AG10803 (cell line): ENCODE results near the gene ZNF428.
"Not testable (repeated sequence)": the region's sequence is repeated elsewhere in the genome, so short reads cannot be mapped to it uniquely, and the experiment has no call there.

Experiments used
- DNase-seq: peaks from one replicate; pipeline ENCODE4 v3.0.0; 2010; ENCODE audit warnings: low read depth
- H3K4me3 ChIP-seq: 2 replicates; pipeline ENCODE4 v1.5.1; 2011; ENCODE audit warnings: mild to moderate bottlenecking, low read length, control low read depth
- CTCF ChIP-seq: conservative IDR thresholded peaks from 2 replicates; pipeline ENCODE4 v1.5.1; 2011; ENCODE audit warnings: mild to moderate bottlenecking, low read length, control low read depth, inconsistent platforms

The ZNF428 gene

GRCh38 chr19:43660971-43661360 is 41.5 kb upstream of the ZNF428 start:
- H3K4me3 ChIP-seq, result no peak overlapping the region
- no peak for DNase-seq
- no peak for TF ChIP-seq CTCF

- TF ChIP-seq CTCF, result no peak
- no peak overlapping the region for H3K4me3 ChIP-seq
- DNase-seq, result no peak
These were observed 41.0 kb upstream of the ZNF428 start for GRCh38 chr19:43660301-43660970.

GRCh38 chr19:43658494-43658893 is 39.1 kb upstream of the ZNF428 start:
- H3K4me3 ChIP-seq, result no peak overlapping the region
- no peak for TF ChIP-seq CTCF
- no peak for DNase-seq

- no peak for DNase-seq
- no peak for TF ChIP-seq CTCF
- no peak overlapping the region for H3K4me3 ChIP-seq
These were observed 38.6 kb upstream of the ZNF428 start for GRCh38 chr19:43658001-43658400.

- H3K4me3 ChIP-seq, result no peak overlapping the region
- DNase-seq, result no peak
- TF ChIP-seq CTCF, result no peak
These were observed 37.0 kb upstream of the ZNF428 start for GRCh38 chr19:43656436-43656835.

DNA sequence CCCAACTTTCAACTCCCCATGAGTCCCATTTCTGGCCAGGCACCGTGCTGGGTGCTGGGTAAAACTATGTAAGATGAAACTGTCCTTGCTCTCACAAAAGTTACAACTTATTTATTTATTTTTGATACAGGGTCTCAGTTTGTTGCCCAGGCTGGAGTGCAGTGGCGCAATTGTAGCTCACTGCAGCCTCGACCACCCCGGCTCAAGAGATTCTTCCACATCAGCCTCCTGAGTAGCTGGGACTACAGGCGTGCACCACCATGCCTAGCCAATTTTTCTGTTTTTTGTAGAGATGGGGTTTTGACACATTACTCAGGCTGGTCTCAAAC is 33.1 kb upstream of the ZNF428 start:
- H3K4me3 ChIP-seq, result no peak overlapping the region
- DNase-seq, result no peak
- no peak for TF ChIP-seq CTCF

- no peak overlapping the region for H3K4me3 ChIP-seq
- peak; percentile 58 for DNase-seq
- peak; percentile 87 for TF ChIP-seq CTCF
These were observed 32.5 kb upstream of the ZNF428 start for GRCh38 chr19:43651758-43652545.

- not testable (repeated sequence) for H3K4me3 ChIP-seq, DNase-seq
These were observed 30.8 kb upstream of the ZNF428 start for GRCh38 chr19:43650276-43650675.
